ENCODE measurements around the gene TTC39B. TPM values are rescaled to one million over a fixed set of nuclear protein-coding genes. Genes with fewer than 3 reads are reported as not detected.

The TTC39B gene
- total RNA-seq, 1 experiment from 2014 or later = 7.4 TPM

DNA sequence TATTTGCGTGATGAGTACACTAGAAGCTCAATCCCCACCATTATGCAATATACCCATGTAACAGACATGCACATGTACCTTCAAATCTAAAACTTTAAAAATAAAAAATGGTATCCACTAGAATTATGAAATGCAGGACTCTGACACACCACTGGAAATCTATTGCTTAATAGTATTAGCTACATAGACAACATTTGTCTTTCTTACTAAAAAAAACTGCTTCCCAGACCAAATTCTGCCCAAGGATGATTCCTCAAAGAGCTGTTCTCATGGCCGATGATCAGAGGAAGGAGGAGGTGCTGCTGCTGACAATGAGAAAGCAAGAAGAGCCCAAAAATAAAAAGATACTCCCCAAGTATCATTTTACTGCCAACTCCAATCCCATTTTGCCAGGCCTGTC, 67.2 kb downstream of the TTC39B start (continued):
- TF ChIP-seq, protein P1, sequence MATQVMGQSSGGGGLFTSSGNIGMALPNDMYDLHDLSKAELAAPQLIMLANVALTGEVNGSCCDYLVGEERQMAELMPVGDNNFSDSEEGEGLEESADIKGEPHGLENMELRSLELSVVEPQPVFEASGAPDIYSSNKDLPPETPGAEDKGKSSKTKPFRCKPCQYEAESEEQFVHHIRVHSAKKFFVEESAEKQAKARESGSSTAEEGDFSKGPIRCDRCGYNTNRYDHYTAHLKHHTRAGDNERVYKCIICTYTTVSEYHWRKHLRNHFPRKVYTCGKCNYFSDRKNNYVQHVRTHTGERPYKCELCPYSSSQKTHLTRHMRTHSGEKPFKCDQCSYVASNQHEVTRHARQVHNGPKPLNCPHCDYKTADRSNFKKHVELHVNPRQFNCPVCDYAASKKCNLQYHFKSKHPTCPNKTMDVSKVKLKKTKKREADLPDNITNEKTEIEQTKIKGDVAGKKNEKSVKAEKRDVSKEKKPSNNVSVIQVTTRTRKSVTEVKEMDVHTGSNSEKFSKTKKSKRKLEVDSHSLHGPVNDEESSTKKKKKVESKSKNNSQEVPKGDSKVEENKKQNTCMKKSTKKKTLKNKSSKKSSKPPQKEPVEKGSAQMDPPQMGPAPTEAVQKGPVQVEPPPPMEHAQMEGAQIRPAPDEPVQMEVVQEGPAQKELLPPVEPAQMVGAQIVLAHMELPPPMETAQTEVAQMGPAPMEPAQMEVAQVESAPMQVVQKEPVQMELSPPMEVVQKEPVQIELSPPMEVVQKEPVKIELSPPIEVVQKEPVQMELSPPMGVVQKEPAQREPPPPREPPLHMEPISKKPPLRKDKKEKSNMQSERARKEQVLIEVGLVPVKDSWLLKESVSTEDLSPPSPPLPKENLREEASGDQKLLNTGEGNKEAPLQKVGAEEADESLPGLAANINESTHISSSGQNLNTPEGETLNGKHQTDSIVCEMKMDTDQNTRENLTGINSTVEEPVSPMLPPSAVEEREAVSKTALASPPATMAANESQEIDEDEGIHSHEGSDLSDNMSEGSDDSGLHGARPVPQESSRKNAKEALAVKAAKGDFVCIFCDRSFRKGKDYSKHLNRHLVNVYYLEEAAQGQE (IDR thresholded peaks at IDR 0.05; ENCODE audit: low read depth) = no peak

DNA sequence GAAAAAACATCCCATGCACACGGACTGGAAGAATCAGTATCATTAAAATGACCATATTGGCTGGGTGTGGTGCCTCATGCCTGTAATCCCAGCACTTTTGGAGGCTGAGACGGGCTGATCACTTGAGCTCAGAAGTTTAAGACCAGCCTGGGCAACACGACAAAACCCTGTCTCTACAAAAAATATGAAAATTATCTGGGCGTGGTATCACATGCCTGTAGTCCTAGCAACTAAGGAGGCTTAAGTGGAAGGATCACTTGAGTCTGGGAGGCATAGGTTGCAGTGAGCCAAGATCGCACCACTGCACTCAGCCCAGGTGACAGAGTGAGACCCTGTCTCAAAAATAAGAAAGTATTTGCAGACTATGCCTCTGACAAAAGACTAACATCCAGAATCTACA, 68.4 kb downstream of the TTC39B start:
- Histone ChIP-seq H3K4me2 (ENCODE audit: low read length) (no peak overlapping the region), H3K4me1 (ENCODE audit: control insufficient read depth in 1 of 2, insufficient read depth in 2 of 2, low read length in 2 of 2) (no peaks in the 10 kb centered on the region), H4K20me1 (ENCODE audit: insufficient read depth) (no peaks in the 10 kb centered on the region), H3K4me3 (replicated peaks in 1 of 2; ENCODE audit: low read depth in 1 of 2, low read length in 2 of 2) (no peak overlapping the region), H3K79me2 (ENCODE audit: insufficient read depth, low read length) (no peaks in the 10 kb centered on the region), H3K36me3 (ENCODE audit: control insufficient read depth in 1 of 2, insufficient read depth in 2 of 2, low read length in 2 of 2) (no peaks in the 10 kb centered on the region), H3K9ac (ENCODE audit: low read length) (no peak overlapping the region), H3K9me3 (ENCODE audit: control insufficient read depth in 1 of 2, insufficient read depth in 1 of 2, low read depth in 1 of 2, low read length in 2 of 2) (no peaks in the 10 kb centered on the region), H2AFZ (ENCODE audit: low read depth, low read length, poor library complexity, severe bottlenecking) (no peak overlapping the region), H3K27ac (ENCODE audit: low read depth, low read length) (no peak overlapping the region), H3K27me3 (ENCODE audit: insufficient read depth, low read length) (no peaks in the 10 kb centered on the region), H3K9me2 (ENCODE audit: insufficient read depth) (no peaks in the 10 kb centered on the region)
- DNase-seq (ENCODE audit: low read depth, low spot score) (no peak), ATAC-seq (no peak)
- no TSS peak for BruUV-seq (replicated peaks)
- intact Hi-C loops (cut with micrococcal nuclease) = no loop called here
- POLR2A ChIA-PET = no interaction called here
- RAD21 ChIA-PET (ENCODE audit: low non-redundant PET in 1 of 2, low total read pairs in 2 of 2, uncharacterized antibody in 2 of 2, unreplicated experiment in 2 of 2) = no interaction called here
- CTCF ChIA-PET = no interaction called here
- TF ChIP-seq EZH2phosphoT487 (IDR thresholded peaks at IDR 0.05; ENCODE audit: borderline replicate concordance) = no peak
- TF ChIP-seq EGR1 (IDR thresholded peaks at IDR 0.05; ENCODE audit: low read depth) = no peak
- TF ChIP-seq, protein P1 (IDR thresholded peaks at IDR 0.05; ENCODE audit: low read depth) = no peak
- TF ChIP-seq SRF (IDR thresholded peaks at IDR 0.05; ENCODE audit: low read depth) = no peak
- TF ChIP-seq TCF7L2 (IDR thresholded peaks at IDR 0.05; ENCODE audit: borderline replicate concordance, extremely low read depth, insufficient read depth, insufficient read length) = no peak
- TF ChIP-seq POLR2AphosphoS5 (IDR thresholded peaks at IDR 0.05; ENCODE audit: low read depth, low read length) = no peak
- TF ChIP-seq SIN3A (IDR thresholded peaks at IDR 0.05; ENCODE audit: low read depth) = no peak
- no peak for TF ChIP-seq RAD21 (IDR thresholded peaks at IDR 0.05; ENCODE audit: low read depth)
- TF ChIP-seq ZNF274 (IDR thresholded peaks at IDR 0.05; ENCODE audit: low read depth, low read length) = no peak
- TF ChIP-seq ELF1 (IDR thresholded peaks at IDR 0.05; ENCODE audit: borderline replicate concordance, low read depth) = no peak
- TF ChIP-seq SP1 (IDR thresholded peaks at IDR 0.05; ENCODE audit: low read depth) = no peak
- TF ChIP-seq, protein P2, sequence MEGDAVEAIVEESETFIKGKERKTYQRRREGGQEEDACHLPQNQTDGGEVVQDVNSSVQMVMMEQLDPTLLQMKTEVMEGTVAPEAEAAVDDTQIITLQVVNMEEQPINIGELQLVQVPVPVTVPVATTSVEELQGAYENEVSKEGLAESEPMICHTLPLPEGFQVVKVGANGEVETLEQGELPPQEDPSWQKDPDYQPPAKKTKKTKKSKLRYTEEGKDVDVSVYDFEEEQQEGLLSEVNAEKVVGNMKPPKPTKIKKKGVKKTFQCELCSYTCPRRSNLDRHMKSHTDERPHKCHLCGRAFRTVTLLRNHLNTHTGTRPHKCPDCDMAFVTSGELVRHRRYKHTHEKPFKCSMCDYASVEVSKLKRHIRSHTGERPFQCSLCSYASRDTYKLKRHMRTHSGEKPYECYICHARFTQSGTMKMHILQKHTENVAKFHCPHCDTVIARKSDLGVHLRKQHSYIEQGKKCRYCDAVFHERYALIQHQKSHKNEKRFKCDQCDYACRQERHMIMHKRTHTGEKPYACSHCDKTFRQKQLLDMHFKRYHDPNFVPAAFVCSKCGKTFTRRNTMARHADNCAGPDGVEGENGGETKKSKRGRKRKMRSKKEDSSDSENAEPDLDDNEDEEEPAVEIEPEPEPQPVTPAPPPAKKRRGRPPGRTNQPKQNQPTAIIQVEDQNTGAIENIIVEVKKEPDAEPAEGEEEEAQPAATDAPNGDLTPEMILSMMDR (IDR thresholded peaks at IDR 0.05 in 2 of 3, conservative IDR thresholded peaks at IDR 0.05 in 1 of 3; ENCODE audit: borderline replicate concordance in 1 of 3, insufficient read depth in 1 of 3, low read depth in 2 of 3, low read length in 2 of 3) = no peak
- no peak for TF ChIP-seq FOSL1 (IDR thresholded peaks at IDR 0.05; ENCODE audit: low read depth)
- no peak for TF ChIP-seq YY1 (IDR thresholded peaks at IDR 0.05; ENCODE audit: extremely low read depth, insufficient replicate concordance, low read depth, low read length)
- no peak for TF ChIP-seq POLR2A (IDR thresholded peaks at IDR 0.05; ENCODE audit: borderline replicate concordance, extremely low read depth, insufficient read depth, insufficient read length)
- no peak for TF ChIP-seq JUND (IDR thresholded peaks at IDR 0.05)
- TF ChIP-seq ATF3 (IDR thresholded peaks at IDR 0.05) = no peak
- TF ChIP-seq EZH2 (IDR thresholded peaks at IDR 0.05) = no peak
